NCI-H2196 (cell line): ENCODE results near the gene TRIM42.

Experiments
- DNase-seq: peaks from one replicate; lab custom pipeline; 2025; ENCODE audit not compliant: unreplicated experiment; lab: John Stamatoyannopoulos, UW

The TRIM42 gene

DNA sequence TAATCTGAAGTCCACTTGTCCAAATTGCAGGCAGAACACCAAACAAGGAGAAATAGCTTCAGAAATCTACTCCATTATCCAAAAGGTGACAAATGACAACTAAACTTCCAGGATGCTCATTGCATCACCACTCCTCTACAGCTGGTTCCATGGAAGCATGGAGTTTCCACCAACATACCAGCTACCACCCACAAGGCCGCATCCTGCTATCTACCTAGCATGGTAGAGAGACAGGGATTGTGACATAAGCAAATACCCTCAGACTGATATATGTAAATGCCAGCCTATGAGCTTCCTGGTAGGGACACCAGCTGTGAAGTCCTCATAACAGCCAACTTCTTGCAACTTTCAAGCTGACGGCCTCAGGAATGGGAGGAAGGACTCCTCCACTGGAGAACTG is at the start of gene TRIM42:
TSS of gene TRIM42 (plus strand) at position 301 of the 400 bp plus-strand sequence. CDS start 166 bp downstream, outside the sequence.
- DNase-seq: no peak

DNA sequence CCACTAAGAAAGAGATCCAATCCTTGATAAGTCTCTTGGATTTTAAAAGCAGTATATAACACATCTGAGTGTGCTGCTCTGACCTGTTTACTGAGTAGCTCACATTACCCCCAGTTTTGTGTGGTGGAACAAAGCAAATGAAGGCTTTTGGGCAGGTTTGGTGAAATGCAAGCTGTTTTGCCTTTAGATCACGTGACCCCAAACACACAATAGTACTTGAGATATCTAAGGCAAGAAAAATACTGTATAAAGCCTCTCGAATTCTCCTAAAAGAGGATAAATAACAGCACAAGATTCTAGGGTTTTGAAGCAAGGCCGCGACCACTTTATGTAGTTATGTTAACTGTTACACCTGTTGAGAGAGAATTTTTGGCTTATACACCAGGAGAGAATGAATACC is 49.3 kb upstream of the TRIM42 start:
- DNase-seq: no peak

DNA sequence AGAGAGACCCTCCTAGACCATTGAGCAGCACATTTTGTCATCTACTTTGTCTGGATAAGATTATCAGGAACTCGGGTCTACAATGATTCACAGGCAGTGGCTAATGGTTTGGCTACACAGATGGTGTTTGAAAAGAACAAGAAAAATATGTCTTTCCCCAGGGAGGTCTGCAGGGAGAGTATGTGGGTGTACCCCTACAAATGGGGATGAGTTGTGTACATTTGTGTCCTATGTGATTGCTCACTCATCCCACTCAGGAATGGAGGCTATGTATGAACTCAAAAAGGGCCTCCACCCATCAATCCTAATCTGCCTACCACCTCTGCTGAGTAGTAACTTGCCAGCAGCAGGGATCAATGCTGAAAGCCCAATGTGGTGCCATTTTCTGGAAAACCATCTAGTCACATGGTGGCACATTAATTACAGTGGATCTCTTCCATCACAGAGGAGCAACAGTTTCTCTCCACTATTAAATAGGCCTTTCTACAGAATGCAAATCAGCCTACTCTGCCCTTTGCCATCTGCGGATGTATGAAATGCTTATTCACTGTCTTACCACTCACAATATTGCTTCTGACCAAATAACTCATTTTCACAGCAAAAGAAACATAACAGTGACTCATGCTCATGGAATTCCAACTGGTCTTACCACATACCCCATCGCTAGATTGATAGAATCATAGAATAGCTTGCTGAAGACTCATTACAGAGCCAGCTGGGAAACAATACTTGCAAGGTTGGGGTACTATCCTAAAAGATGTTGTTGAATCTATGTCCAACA is 48.3 kb upstream of the TRIM42 start:
- no peak for DNase-seq

DNA sequence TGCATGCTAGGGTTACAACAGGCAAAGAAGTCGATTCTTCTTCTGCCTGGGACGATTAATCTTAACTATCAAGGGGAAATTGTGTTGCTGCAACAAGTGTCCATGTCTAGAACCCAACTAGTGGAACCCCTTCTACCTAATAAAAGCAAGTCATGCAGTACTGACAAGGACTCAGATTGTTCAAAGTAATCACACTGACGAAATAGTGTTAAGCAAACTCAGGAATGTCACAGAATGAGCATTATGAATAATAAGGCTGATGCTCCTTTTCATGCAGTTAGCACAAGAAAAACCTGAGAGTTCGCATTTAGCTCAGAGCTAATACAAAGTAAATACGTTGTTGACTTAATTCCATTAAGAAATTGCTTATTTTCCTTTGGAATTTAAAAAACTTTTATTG is 47.5 kb upstream of the TRIM42 start:
- DNase-seq: no peak

DNA sequence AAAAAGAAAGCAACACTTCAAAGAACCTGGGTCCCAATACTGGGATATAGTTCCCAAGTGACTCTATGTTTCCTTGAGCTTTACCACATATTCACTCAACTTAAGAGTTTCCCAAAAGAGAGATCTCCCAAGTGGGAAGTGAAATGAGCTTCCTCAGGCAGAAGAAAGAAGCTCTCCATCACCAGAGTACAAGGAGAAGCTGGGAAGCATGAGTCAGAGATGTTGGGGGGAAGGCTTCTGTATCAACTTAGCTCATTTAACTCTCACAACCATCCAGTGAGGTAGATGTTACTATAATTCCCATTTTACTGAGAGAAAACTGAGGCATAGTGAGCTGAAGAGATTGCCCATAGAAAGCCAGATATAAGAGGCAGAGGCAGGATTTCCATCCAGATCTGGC is 47.0 kb upstream of the TRIM42 start:
- no peak for DNase-seq

DNA sequence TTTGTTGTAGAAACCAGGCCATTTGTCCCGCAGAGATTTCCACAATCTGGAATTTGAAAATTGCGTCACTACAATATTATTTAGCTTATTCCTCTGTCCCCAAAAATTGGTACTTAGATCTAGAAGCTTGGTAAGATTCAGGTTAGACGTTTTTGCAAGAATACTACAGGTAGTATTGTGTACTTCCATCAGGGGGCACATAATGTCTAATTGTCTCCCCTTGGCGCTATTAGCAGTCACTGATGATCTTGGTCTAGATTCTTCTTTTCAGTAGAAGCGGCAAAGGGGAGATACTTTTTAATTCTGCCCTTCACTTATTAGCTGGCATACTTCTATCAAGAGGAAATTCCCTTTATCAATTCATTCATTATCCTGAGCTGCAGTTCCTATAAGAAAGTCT is 42.6 kb upstream of the TRIM42 start:
- no peak for DNase-seq

DNA sequence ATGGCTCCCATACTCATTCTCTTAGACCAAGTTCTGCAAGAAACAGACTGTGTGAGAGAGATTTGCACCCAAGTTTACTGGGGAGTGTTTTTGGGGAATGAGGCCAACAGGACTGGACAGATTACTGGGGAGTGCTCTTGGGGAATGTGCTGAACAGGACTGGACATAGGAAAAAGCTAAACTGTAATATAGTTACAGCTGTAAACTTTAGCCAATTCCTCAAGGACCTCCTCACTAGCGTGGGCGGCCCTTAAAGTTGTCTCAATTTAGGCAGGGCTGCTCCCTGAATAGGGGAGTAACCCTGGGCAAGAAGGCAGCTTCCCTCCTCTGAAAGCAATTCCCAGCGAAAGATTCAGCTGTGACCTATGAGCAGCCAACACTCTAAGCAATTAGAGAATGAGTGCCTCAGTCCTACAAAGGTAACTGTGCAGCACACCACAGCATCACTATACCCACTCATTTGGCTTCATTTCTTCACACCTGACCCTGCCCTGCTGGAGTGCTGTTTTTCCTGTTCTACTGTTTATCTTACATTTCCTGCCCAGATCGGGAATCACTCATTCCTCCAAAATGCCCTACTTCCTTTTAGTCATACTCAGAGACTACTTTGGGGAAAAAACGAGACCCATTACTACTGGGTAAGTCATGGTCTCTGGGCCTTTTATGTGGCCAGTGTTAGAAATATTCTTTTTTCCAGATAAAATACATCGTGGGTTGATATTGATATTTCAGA is 41.3 kb upstream of the TRIM42 start:
- no peak for DNase-seq

DNA sequence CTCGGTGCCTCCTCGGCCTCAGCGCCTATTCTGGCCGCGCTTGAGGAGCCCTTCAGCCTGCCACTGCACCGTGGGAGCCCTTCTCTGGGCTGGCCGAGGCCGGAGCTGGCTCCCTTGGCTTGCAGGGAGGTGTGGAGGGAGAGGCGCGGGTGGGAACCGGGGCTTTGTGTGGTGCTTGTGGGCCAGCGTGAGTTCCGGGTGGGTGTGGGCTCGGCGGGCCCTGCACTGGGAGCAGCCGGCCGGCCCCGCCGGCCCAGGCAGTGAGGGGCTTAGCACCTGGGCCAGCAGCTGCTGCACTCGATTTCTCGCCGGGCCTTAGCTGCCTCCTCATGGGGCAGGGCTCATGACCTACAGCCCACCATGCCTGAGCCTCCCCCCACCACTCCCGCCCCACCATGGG is 26.6 kb upstream of the TRIM42 start:
- DNase-seq: no peak

DNA sequence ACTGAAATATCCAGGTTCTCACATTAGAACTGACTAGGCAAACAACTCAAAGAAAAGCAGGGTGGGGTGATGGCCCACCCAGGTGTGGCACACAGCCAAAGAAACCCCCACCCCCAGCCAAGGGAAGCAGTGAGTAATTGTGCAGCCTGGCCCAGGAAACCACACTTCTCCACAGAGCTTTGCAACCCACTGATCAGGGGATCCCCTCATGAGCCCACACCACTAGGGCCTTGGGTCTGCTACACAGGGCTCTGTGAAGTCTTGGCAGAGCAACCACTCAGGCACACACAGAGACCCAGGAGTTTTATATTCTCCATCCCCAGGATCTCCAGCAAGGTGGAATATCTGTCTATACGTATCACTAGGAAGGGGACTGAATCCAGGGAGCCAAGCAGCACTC is 22.2 kb upstream of the TRIM42 start:
- DNase-seq: no peak

DNA sequence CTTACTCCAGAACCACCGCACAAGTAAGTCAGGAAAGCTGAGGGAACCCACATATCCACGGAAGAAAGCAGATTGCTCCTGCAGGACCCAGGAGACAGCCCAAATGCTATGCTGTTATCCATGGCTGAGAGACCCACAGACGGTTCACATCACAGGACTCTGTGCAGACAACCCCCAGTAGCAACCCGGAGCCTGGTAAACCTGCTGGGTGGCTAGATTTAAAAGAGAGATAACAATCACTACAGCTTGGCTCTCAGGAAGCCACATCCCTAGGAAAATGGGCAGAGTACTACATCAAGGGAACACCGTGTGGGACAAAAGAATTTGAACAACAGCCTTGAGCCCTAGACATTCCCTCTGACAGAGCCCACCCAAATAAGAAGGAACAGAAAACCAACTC is 13.8 kb upstream of the TRIM42 start:
- no peak for DNase-seq

DNA sequence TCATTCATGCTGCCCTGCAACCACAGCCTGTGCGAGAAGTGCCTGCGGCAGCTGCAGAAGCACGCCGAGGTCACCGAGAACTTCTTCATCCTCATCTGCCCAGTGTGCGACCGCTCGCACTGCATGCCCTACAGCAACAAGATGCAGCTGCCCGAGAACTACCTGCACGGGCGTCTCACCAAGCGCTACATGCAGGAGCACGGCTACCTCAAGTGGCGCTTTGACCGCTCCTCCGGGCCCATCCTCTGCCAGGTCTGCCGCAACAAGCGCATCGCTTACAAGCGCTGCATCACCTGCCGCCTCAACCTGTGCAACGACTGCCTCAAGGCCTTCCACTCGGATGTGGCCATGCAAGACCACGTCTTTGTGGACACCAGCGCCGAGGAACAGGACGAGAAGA is 4.7 kb downstream of the TRIM42 start:
- DNase-seq: no peak

DNA sequence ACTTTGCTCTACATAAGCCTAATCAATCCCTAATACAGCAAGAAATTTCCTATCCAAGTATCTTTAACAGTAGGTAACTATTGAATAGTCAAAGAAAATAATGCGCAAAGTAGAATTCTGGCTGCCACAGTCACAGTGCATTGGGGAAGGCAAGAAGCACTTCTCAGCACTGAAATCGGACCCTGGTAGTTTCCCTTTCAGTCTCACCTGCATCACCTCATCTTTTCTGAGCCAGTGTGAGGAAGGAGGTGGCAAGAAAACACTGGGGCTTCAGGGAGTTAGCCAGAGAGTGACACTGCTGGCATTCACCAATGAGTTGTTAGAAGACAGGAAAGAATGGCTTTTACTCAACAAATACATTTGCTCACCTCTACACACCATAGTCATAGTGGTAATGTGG is 8.3 kb downstream of the TRIM42 start:
- DNase-seq: no peak

DNA sequence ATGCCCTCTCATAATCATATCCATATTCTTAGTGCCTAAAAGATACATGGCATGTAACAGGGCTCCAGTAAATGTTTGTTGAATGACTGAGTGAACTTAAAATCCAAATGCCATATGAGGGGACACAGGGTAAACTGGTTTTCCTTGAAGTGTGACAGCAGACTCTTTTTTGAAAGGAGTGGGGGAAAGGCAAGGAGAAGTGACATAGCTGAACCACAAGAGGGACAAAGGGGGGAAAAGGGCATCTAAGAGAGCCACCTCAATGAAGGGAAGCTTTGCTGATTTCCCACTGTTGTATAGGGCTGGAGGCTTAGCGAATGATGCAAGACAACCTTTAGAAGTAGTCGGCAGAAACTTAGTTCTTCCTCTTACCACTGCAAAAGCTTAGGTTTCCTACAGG is 9.1 kb downstream of the TRIM42 start:
- no peak for DNase-seq

DNA sequence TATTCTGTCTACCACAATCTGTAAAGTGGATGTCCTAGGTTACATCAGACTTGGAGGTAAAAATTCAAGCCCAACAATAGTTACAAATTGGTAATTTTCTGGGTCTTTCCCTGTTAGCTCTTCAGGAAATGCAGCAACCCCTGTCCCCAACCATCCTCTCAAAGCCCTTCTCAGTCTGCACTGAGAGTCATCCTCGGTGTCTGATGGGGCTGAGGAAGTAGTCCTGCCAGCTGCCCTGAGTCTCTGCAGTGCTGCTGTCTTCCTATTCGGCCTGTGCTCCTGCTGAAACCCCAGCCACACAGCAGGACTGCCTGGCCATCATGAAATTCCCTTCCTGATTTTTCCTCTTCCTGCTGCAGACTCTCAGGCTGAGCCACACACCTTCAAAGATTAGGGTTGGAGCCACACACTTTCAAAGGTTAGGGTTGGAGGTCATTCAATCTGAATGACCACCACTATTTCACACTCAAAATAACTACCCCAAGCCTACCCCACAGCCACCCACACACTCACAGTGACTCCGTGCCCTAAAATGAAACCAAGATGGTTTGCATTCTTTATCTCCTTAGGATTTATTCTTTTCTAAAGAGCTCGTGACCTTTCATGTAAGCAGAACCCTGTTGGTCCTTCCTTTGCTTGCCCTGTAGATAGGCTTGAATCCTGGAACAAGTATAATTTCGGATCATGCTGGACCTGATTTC is 17.6 kb downstream of the TRIM42 start:
- DNase-seq: no peak

DNA sequence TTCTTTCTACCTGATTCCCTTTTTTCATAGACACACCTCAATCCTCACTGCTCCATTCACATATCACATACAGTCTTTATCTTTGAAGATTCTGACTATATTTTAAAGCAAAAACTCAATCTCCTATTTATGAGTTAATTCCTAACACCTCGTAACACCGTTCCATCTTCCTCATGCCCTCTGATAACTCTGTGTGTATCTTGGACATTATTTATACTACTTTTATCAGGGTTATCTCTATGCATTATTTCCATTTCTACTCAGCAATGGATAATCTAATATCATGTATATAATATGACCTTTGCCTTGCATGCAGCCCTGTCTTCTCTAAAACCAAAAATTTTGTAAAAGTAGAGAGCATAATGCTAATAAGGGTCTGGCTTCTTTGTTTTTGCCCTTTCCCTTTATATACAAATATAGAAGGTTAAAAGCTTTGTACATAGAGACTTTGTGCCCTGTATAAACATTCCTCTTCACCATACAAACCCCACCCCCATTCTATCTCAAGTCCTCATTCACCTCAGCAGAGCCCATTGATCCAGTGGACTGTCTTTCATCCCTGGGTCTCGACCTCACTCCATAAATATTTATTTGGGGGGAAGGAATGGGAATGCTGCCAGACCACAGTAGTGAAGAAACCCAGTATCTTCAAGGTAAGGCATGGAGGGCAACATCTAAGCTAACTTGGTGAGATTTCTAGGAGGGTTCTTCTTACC is 21.8 kb downstream of the TRIM42 start:
- no peak for DNase-seq

DNA sequence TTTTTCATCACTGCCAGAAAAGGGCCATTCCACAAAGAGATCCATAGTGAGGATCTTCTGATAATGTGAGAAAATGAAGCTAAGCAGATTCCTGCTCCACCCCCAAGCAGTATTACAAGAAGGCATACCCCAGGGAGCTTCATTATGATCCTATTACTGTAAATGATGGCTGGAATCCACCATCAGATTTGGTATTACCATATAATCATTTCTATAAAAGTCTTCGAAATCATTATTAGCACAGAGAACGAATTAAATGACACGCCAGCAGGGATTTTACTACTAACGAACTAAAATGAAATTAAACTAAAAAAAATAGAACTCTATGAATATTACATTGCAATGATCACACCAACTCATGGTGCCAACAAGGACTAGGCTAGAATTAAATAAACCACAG is 24.4 kb downstream of the TRIM42 start:
- DNase-seq: no peak

DNA sequence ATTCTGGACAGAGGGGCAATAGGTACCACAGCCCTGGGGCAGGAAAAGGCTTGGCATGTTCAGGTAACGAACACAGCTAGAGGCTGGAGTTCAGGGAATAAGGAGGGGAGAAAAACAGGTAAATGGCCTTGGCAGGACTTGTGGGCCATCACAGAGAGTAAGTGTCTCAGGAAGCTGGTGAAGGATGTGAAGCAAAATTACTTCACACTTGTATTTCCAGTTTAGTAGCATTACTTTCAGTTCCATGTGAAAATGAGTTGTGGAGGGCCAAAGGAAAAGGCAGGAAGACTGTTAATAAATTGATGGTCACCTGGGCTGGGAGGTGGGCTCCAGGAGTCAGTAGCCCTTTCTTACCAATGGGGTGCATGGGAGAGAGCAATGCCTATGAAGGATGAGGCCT is 25.6 kb downstream of the TRIM42 start:
- DNase-seq: no peak

DNA sequence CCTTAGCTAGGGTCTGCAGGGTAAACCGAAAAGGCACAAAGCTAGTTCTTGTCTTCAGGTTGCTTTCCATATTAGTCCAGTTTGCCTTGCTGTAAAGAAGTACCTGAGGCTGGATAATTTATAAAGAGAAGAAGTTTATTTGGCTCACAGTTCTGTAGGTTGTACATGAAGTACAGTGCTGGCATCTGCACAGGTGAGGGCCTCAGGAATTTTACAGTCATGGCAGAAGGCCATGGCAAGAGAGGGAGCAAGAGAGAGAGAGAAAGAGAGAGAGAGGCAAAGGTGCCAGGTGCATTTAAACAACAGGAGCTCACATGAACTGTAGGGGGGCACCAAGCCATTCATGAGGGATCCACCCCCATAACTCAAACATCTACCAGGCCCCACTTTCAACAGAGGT is 26.9 kb downstream of the TRIM42 start:
- no peak for DNase-seq

DNA sequence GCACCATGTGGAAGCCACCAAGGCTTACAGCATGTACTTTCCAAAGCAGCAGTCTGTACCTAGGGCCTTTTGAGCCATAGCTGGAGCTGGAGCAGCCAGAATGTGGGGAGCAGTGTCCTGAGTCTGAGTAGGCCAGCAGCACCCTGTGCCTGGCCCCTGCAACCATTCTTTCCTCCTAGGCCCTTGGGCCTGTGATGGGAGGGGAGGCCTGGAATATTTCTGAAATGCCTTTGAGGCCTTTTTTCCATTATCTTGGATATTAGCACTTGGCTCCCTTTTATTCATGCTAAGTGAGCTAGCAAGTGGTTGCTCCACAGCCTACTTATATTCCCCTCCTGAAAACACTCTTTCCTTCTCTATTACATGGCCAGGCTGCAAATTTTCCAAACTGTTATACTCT is 28.1 kb downstream of the TRIM42 start:
- DNase-seq: no peak

DNA sequence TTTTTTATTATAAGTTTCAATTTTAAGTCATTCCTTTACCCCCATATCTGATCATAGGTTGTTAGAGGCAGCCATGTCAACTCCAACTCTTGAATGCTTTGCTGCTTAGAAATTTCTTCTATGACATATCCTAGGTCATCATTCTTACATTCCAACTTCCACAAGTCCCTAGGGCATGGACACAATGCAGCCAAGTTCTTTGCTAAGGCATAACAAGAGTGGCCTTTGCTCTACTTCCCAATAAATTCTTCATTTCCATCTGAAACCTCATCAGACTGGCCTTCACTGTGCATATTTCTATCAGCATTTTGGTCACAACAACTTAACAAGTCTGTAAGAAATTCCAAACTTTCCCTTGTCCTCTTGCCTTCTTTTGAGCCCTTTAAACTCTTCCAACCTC is 28.5 kb downstream of the TRIM42 start:
- no peak for DNase-seq

DNA sequence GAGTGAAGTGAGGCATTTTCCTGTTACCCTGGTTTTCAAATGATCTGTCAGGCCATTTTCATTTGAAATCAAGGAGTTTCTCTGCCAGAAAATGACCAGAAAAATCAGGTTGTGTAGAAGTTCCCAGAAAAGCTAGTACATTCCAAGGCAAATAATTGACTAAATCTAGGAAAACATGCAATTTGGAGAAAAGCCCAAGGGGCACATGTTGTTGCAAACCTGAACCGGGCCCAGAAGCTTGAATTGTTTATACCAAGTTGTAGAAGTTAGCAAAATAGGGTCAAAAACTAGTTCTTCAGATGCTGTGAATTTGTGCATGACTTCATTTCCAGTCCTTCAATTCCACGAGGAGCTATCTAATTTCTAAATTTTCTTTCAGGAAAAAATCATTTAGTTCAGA is 31.0 kb downstream of the TRIM42 start:
- DNase-seq: no peak
